Stimulated activated CD8-positive, alpha-beta memory T cell treated with anti-CD3 and anti-CD28 coated beads, Interleukin-12 subunit alpha, Interleukin-12 subunit beta, amount 100 ng/mL, for 4 hours (primary cell): Measurements from ENCODE around the gene RTL10.

Experiments
- DNase-seq: peaks from one replicate; pipeline ENCODE4 v3.0.0-alpha.2; 2020; ENCODE audit warnings: low read depth

Gene RTL10

DNA sequence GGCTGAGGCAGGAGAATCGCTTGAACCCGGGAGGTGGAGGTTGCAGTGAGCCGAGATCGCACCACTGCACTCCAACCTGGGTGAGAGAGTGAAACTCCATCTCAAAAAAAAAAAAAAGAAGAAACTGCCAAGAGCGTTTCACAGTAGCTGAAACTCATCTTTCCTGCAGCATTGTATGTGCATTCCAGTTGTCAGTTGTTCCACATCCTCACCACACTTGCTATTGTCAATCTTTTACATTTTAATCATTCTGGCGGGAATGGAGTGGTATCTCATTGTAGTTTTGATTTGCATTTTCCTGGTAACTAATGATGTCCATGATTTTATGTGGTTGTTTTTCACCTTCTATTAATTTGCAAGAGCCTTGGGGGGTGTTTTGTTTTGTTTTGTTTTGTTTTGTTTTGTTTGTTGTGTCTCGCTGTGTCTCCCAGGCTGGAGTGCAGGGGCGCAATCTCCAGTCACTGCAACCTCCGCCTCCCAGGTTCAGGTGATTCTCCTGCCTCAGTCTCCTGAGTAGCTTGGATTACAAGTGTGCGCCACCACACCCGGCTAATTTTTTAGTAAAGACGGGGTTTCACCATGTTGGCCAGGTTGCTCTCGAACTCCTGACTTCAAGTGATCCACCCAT, 8.1 kb upstream of the RTL10 start:
- DNase-seq: no peak

DNA sequence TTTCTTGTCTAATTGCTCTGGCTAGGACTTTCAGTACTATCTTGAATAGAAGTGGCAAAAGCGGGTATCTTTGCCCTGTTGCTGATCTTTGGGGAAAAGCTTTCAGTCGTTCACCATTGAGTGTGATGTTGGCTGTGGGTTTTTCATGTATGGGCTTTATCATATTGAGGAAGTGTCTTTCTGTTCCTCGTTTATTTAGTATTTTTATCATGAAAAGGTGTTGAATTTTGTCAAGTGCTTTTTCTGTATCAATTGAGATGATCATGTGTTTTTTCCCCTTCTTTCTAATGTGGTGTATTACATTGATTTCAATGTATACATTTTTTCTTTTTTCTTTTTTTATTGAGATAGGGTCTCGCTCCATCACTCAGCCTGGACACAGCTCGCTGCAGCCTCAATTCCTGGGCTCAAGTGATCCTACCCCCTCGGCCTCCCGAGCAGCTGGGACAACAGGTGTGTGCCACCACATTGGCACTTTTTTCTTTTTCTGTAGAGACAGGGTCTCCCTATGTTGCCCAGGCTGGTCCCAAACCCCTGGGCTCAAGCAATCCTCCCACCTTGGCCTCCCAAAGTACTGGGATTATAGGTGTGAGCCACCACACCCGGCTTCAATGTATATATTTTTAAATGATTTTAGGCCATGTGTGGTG, 5.3 kb upstream of the RTL10 start:
- no peak for DNase-seq

DNA sequence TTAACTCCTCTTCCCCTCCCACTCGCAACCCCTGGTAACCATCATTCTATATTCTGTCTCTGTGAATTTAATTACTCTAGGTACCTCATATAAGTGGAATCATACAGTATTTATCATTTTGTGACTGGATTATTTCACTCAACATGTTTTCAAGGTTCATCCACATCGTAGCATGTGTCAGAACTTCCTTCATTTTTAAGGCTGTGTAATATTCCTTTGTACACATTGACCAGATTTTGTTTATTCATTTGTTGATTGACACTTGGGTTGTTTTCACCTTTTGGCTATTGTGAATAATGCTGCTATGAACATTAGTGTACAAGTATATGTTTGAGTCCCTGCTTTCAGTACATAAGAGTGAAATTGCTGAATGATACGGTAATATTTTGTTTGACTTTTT, 2.7 kb upstream of the RTL10 start:
- DNase-seq: no peak

DNA sequence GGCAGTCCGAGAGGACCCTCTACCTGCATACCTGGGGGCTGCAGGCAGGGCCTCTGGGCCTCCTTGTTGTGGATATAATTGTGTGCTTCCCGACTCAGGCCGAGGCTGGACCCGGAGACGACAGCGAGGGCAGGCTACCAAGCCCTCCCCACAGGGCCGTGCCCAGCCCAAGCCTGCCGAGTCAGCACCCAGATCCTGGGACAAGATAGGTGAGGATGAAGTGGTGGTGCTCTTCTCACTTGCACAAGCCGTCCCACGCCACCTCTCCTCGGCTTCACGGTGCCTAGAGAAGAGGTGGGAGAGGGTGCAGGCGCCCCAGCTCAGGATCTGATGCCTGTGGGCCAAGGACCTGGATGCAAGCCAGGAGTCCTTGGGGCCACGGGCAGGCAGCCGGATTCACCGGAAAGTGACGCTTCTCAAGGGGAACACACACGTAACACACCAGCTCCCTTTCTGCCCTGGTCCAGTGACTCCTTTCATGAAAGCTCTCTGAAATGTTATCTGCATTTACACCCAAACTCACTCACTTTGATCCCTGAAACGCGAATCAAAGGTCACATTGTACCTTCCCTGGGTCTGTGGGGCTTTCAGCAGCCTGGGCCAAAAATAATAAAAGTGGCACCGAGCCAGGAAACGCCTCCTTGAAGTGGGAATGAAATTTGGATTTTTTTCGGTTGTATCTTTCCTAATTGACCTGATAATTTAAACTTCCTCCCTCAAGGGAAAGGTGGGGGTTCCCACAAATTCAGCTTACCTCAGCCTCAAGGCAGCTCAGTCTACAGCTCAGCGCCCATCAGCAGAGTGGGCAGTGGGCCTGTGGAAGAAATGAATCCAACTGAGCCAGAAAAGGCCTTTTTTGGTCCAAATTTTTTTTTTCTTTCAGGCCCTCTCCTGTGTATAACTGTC, 1.1 kb upstream of the RTL10 start:
- DNase-seq: peak; percentile 32

DNA sequence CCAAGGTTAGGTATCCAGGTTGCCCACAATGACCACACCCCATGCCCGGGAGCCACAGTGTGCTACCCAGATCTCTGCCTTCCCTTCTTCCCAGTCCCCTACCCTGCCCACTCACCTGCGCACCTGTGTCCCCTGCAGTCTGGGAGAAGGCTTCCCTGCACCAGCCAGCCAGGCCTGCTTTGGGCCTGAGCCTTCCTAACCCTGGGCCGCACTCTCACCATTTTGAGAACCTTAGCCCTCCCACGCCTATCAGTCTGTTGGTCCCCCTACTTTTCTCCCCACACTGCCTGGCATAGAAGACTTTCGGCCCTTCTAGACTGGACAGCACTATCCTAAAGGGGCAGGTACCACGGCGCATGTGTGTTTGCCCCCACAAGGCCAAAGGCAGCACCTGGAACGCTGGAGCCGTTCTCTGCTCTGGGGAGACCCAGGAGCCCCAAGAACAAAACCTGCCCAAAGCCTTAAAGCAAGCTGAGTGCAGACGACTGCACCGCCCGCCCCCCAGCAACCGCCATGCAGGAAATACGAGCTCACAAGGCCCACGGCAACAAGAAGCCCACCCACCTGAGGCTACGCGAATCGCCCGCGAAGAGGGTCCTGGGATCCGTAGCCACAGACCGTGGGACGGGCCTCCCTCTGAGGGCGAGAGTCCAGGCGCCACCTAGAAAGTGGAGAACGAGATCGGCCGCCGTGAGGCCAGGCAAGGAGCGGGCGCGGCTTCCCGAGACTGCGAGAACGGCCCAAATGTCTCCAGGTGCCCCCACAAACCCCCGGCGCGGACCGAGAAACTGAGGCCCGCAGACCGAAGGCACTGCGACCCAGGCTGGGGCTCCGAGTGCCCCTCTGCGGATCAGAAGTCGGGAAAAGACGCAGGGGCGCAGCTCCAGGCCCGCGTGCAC, 546 bp downstream of the RTL10 start:
- no peak for DNase-seq

DNA sequence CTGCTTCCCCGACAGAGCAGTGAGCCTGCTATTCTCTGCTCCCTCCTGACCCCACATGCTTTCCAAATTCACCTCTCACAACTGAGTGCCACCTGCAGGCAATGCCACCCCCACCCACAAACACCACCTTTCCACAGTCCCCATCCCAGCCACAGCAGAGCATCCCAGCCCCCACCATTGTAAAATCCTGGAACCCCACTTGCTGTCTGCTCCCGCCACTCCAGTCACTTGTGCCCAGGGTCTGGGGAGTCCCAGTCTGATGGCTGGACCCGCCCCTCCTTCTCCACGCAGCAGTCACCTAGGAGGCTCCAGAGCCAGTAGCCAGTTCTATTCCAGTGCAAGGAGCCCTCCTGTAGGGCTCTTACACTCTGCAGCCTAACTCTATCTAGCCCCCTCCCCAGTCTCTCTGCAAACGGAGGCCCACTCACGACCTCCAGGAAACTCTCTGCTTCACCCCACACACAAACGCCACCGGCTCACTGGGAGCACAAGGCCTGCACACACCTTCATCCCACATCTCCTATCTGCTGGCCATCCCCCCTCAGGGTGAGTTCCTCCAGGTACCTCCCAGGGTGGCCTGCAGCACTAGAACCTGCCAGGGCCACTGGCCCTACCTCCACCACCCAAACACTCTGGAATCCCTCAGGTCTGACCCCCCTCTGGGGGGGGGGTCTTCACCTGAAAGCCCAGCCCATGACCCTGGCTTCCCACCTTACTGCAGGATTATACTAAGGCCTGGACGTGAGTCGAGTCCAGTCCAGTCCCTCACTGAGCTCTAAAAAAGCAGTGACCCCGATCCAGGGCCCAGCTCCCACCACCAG, 1.4 kb downstream of the RTL10 start:
- no peak for DNase-seq

DNA sequence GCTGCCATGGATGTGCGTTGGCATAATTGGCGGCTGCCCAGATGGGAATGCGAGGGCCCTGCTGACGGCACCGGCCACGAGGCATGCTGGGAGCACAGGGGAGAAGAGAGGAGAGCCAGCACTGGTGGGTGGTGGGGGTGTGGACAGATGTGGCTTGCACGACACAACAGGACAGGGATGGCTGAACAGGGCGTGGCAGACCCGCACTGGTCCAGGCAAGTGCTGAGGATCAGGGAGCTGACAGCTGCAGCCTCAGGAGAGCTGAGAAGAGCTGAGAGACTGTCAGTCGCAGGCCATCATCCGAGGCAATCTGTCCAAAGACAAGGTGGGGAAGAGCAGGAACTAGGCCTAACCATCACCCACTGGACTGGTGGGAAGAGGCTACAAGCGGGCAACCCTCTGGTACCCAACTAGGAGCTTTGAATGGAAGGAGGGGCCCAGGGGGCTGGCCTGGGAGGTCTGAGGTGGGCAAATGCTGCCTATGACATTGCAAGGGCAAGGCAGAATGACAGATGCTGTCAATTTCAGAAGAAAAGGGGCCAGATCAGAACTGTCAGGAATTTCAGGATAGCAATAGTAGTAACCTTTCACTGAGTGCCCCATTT, 2.4 kb downstream of the RTL10 start:
- DNase-seq: no peak

DNA sequence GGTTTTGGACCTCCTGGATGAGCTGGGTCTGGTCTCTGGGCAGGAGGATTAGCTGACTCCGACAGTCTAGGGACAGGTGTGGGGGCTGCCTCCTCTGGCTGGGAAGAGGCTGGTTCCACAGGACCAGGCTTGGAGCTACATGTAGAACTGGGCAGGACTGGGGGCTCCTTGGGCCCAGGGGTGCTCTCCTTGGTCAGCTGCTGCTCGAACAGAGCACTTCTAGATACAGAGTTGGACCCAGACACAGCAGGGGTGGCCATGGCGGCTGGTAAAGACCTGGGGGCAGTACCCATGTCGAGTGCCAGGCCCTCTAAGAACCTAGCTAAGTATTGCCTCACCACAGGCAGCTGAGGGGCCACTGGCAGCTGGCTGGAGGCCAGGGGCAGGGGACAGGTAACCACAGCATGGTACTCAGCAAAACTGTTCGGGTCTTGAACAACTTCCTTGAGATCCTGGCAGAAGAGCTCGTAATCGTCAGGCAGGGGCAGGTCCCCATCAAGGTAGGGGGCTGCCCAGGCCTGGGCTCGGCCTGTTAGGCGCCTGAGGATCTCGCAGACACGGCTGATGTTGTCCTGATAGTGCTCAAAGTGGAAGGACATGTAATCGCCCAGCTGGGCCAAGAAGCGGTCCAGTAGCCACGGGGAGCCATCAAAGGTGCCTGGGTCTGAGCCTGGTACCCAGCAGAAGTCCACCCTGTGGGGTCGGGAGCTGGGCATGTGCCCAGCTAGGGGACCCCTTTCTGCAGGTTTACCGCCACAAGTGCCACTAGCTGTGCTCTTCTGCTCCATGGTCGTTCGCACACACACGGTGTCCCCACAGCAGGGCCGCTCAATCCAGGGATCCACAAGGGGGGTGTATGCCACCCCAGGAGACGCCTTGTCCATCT, 3.1 kb downstream of the RTL10 start:
- DNase-seq: no peak

DNA sequence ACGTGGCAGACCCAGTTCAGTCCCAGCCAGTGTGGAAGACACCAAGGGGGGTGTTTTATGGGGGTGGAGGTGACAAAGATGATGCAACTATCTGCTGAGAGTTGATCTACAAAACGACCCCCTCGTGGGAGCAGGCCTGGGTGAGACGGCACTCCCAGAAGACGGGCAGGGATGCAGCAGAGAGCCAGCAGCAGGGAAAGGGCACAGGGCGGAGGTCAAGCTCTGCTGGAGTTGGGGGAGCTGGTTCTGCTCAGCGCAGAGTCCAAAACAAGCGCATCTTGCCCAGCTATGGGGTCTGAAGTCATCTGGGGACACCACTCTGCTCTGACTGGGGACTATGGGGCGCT, 3.9 kb downstream of the RTL10 start:
- no peak for DNase-seq

DNA sequence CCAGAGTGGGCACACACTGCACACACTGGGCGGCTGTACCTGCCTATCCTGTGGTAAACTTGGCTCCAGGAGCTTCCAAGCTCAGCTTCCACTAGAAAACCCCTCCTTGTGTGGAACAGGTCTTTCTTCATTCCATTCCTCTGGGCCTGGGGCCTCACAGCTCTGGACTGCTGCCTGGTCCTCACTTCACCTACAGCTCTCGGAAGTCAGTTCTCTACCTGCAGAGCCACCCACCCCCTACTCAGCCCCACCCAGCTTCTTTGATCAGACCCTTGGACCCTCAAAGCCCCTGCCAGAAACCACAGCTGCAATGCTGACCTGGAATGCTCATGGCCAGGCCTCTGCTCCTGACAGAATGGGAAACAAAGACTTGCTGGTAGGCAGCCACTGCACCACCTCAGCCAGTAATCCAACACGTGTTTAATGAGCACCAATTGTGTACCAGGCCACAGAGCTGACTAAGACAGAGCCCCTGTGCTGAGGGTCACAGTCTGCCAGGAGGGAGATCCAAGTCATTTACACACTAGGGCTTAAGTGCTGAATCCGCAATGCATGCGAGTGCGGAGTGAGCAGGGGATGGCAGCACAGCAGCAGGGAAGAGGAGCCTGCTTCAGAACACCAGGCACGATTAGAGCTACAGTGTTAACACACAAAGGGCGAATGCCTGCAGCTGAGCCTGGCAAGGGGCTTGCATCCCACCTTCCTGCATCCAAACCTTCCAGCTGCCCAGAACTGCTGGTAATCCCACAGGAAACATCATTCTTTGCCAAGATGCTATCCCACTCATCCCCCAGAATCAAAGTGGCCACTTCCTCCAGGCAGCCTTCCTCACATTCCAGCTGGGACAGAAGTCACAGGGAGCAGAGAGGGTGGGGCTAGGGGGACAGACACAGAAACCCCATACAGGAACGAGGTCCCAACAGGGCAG, 4.6 kb downstream of the RTL10 start:
- DNase-seq: no peak

DNA sequence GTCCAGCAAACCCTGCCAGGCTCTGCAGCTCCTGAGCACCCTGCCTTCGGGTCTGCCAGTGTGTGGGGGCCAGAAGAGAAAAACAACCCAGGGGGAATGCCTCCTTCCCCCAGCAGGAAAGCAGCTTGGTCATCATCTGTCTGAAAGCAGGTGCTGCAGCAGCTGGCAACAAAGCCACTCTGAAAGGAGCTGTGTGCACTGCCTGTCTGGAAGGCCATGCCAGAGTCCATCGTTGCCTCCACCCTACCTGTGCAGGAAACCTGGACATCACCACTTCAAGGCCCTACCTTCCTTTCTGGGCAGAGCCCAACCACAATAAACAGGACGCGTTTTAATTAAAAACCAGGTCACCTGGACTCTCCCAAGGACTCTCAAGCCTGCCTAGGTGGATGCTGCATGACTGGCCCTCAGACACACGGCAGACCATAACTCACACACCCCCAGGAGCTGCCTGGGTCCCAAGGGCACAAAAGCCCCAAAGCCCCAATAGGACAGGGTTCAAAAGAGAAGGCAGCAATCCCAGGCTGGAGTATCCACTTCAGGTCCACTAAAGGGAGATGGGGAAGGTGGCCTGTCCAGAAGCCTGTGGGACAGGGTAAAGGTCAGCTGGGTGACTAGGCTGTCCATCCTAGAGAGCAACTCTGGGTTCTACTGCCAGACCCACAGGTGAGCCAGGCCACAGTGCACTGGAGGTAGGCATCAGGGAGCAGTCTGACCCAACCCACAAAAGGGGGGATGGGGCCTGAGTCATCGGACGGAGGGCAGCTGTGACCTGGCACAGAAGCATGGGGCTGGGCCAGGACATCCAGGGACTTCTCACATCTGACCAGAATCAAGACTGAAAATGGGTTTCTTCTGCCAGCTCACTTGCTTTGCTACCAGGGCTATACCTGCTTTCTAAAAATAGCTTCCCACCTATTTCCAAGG, 6.1 kb downstream of the RTL10 start:
- no peak for DNase-seq

DNA sequence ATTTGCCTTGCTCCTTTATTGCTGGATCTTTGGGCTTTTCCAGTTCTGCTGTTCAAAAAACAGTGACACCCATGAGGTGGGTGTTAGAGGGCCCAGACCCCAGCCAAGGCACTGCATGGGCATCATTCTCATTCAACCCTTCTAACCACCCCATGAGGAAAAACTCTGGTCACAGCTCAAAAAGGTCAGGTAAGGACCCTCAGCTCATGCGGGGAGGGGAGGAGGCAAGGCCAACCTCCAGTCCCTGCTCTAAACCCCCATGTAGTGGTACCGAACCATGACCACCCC, 7.4 kb downstream of the RTL10 start:
- no peak for DNase-seq

DNA sequence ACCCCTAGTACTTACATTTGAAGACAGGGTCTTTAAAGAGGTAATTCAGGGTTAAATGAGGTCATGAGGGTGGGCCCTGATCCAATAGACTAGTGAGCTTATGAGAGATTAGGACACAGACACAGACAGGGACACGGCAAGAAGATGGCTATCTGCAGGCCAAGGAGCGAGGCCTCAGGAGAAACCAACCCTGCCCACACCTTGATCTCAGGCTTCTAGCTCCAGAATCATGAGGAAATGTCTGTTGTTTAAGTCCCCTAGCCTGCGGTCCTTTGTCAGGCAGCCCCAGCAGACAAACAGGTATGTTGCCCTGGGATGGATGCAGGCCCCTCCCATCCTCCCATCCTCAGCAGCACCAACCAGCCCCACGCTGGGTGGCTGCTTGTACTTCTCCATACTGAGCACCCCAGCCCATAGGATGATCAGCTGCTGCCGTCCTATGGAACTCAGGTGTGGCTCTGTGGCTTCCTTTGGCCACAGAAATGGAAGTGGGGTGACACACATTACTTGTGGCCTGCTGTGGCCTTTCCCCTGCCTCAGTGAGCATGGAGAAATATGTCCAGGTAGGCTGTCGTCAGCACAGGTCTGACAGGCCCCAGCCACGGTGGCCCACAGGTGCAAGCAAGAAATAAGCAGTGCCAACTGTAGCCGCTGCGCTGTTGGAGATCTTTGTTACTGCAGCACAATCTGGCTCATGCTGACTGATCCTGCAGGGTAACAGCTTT, 7.9 kb downstream of the RTL10 start:
- no peak for DNase-seq

DNA sequence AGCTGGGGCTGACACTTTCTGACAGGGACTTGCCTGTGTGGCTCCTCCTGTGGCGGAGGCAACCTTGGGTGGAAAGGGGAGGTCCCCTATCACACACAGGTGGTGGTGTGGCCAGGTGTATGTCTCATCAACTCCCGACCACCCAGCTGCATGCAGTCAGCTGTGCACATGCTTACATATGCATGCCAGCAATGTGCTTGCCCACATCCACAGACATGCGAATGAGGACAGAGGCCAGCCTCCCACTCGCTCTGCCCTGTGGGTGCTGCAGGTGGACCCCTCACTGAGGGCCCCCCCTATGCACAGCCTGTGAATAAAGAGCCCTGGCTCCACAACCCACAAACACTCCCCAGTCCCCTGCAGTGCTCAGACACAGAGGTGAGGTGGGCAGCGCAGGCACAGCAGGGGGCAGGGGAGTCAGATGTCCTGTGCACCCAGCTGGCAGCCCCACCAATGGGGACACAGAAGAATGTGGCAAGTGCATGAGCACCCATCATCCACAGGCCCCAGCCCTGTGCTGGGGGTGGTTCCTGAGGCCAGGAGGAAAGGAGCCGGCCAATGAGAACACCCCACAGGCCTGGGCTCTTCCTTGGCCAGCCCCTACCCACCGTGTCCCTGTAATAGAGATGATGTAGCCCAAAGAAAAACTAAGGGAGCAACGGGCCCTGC, 9.5 kb downstream of the RTL10 start:
- no peak for DNase-seq

DNA sequence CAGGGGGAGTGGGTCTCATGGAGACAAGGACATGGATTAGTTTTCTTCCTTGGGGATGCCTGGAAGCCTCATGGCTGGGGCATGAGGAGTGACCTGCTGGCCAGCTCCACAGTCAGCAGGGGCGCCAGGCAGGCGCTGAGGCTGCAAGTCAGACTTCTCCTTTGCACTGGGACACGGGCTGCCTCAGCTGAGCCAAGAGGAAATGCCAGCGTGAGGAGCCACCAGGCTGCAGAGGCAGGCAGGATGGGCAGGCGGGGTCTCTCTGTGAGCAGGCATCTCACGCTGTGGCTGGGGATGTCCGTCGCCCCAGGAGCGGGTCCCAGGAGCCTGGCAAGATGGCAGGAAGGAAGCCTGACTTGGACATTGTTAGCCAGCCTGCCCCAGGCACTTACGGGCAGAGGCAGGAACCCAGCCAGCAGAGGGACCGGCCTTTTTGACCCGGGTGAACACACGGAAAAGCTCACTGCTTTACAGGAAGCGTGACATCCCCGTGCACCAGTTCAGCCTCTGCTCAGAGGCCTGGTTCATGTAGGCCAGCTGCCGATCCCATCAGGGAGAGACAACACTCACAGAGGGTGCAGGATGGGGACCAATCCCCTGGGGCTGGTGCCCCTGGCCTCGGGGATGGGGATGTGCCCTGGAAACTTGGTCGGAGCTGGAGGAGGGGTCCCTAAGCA, 10.2 kb downstream of the RTL10 start:
- DNase-seq: no peak

DNA sequence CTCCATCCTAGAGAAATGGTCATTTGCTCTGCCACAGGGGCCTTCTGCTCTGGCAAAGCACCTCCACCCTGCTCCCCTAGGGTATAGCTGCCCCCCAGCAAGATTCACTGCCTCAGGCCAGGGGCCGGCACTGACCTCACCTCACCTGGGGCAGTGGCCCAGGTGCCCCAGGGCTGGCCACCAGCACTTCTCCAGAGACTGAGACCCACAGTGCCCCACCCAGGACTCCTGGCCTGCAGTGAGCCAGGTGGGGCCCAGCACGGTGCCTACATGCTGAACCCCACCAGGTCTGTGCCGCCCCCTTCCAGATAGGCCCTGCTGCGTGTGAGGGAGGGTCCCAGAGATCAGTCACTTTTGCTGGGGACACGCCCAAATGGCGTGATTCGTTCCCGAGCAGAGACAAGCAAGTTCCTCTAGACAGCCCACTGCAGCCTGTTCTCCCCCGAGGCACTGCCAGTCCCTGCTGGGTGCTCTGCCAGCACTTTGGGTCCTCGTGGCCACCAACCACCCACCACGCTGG, 10.8 kb downstream of the RTL10 start:
- no peak for DNase-seq
